GM12878 (cell line): Measurements from ENCODE around the gene NTN3. TPM values are rescaled to one million over a fixed set of nuclear protein-coding genes. Genes with fewer than 3 reads are reported as not detected.

Source experiments
- ATAC-seq: fragments of 200-7000 bp; cut with Tn5 transposase; 3 replicates; pipeline ENCODE4 v1.9.1; 2020; ENCODE audit warnings: mild to moderate bottlenecking, moderate library complexity
- BruUV-seq: library from RNA; stranded (reverse); fragments of 400-500 nt; replicated peaks from 2 replicates; lab custom pipeline; 2021; lab: Mats Ljungman, UMichigan
- CTCF ChIA-PET: fragments of 300-600 bp; sonication (Branson Sonifier 250); formaldehyde crosslinking; extraction: SDS; loops from one replicate; lab custom pipeline; 2021; ENCODE audit warnings: inconsistent platforms; lab: Yijun Ruan, JAX
- POLR2A ChIA-PET: fragments of 350-600 bp; formaldehyde crosslinking; extraction: SDS; loops from one replicate; lab custom pipeline; 2021; ENCODE audit warnings: inconsistent platforms; lab: Charles Lee
- RAD21 ChIA-PET: fragments of 300-600 bp; sonication (Branson Sonifier 250); formaldehyde crosslinking; loops from one replicate; lab custom pipeline; 2023; ENCODE audit warnings: antibody characterized with exemption; ENCODE audit not compliant: unreplicated experiment; lab: Charles Lee
- SMC1A ChIA-PET: fragments of 300-600 bp; sonication (Branson Sonifier 250); formaldehyde crosslinking; loops from one replicate; lab custom pipeline; 2023; ENCODE audit not compliant: unreplicated experiment, uncharacterized antibody; lab: Charles Lee
- DNase-seq: peaks from one replicate; pipeline ENCODE4 v3.0.0-alpha.2; 2011; ENCODE audit warnings: low read depth, low spot score
- FAIRE-seq: peaks from 3 replicates; lab custom pipeline; 2011; peaks lifted over from hg19 to GRCh38; lab: Jason Lieb, UNC
- H2AFZ ChIP-seq: 2 replicates; pipeline ENCODE4 v1.6.0; 2011; ENCODE audit warnings: low read depth, low read length, control low read depth; ENCODE audit not compliant: control insufficient read depth
- H3K27ac ChIP-seq: 2 replicates; pipeline ENCODE4 v1.5.1; 2011; ENCODE audit warnings: control low read depth; ENCODE audit not compliant: control insufficient read depth, insufficient read depth
- H3K27me3 ChIP-seq, 2 experiments: replicated peaks in 1 of 2; 2 replicates each; pipeline versions ENCODE4 v1.6.0 to v1.6.1; 2011; ENCODE audit warnings: low read length in 1 of 2; ENCODE audit not compliant: control insufficient read depth in 2 of 2, insufficient read depth in 2 of 2
- H3K36me3 ChIP-seq, 2 experiments: 2 replicates each; pipeline ENCODE4 v1.5.1; 2011; ENCODE audit warnings: low read length in 1 of 2; ENCODE audit not compliant: control insufficient read depth in 2 of 2, insufficient read depth in 2 of 2
- H3K4me1 ChIP-seq: 2 replicates; pipeline ENCODE4 v1.6.1; 2011; ENCODE audit warnings: mild to moderate bottlenecking, low read length, moderate library complexity, mixed read lengths; ENCODE audit not compliant: control insufficient read depth, insufficient read depth
- H3K4me2 ChIP-seq: 2 replicates; pipeline ENCODE4 v1.6.0; 2011; ENCODE audit warnings: control low read depth; ENCODE audit not compliant: control insufficient read depth, insufficient read depth
- H3K4me3 ChIP-seq: fragments of 200-600 bp; sonication (generic); 2 replicates; pipeline ENCODE4 v1.5.1; 2016
- H3K79me2 ChIP-seq: 2 replicates; pipeline ENCODE4 v1.6.0; 2011; ENCODE audit warnings: low read length; ENCODE audit not compliant: control insufficient read depth, insufficient read depth
- H3K9ac ChIP-seq: 2 replicates; pipeline ENCODE4 v1.8.0; 2011; ENCODE audit warnings: low read length, control low read depth, mixed read lengths; ENCODE audit not compliant: control insufficient read depth, insufficient read depth
- H3K9me3 ChIP-seq: replicated peaks from 3 replicates; pipeline ENCODE4 v1.5.1; 2011; ENCODE audit warnings: mild to moderate bottlenecking, low read length; ENCODE audit not compliant: control insufficient read depth, insufficient read depth
- H4K20me1 ChIP-seq: 2 replicates; pipeline ENCODE4 v1.6.0; 2011; ENCODE audit not compliant: control insufficient read depth, insufficient read depth
- BCL3 ChIP-seq: IDR thresholded peaks from 2 replicates; pipeline ENCODE4 v1.6.1; 2011; ENCODE audit warnings: borderline replicate concordance, low read depth, mild to moderate bottlenecking, moderate library complexity, low read length; ENCODE audit not compliant: insufficient read depth, poor library complexity, severe bottlenecking
- CHD2 ChIP-seq: IDR thresholded peaks from 2 replicates; pipeline ENCODE4 v1.6.1; 2011; ENCODE audit warnings: low read depth, low read length, improper control_type of control experiment, borderline replicate concordance
- CREB1 ChIP-seq: IDR thresholded peaks from 2 replicates; pipeline ENCODE4 v1.6.1; 2012; ENCODE audit warnings: low read depth, mild to moderate bottlenecking, inconsistent platforms
- E2F8 ChIP-seq: fragments of 450-650 bp; IDR thresholded peaks from 2 replicates; pipeline ENCODE4 v1.6.1; 2018; ENCODE audit warnings: mild to moderate bottlenecking, low read depth, moderate library complexity; ENCODE audit not compliant: partially characterized antibody
- IRF3 ChIP-seq: fragments of 450-650 bp; IDR thresholded peaks from 2 replicates; pipeline ENCODE4 v1.6.1; 2014; ENCODE audit warnings: mild to moderate bottlenecking
- IRF5 ChIP-seq: fragments of 450-650 bp; IDR thresholded peaks from 2 replicates; pipeline ENCODE4 v1.6.1; 2017; ENCODE audit warnings: borderline replicate concordance
- NFIC ChIP-seq: IDR thresholded peaks from 2 replicates; pipeline ENCODE4 v1.6.1; 2012; ENCODE audit warnings: low read depth, mild to moderate bottlenecking, inconsistent platforms, low read length, moderate library complexity
- NR2F1 ChIP-seq: fragments of 450-650 bp; conservative IDR thresholded peaks from 2 replicates; pipeline ENCODE4 v1.6.1; 2017; ENCODE audit warnings: mild to moderate bottlenecking
- ZBTB11 ChIP-seq: fragments of 450-650 bp; formaldehyde crosslinking; IDR thresholded peaks from 2 replicates; pipeline ENCODE4 v1.5.0; 2022; ENCODE audit warnings: mild to moderate bottlenecking, missing genetic modification characterization
- WGBS: methylation state at CpG from one replicate; pipeline ENCODE4 v1.1.6; 2016; ENCODE audit warnings: low lambda C conversion rate; ENCODE audit not compliant: insufficient replicate concordance, insufficient coverage; ENCODE audit errors: missing lambda C conversion rate; 5-methylcytosine and 5-hydroxymethylcytosine counted together
- in situ Hi-C: fragments of 300-500 bp; cut with MboI; formaldehyde crosslinking; loops from 9 replicates; pipeline ENCODE4 v1.14.3; 2018; ENCODE audit warnings: mixed read lengths
- intact Hi-C: fragments of 100-400 bp; cut with micrococcal nuclease; formaldehyde crosslinking; loops from one replicate; pipeline ENCODE4 v1.14.2; 2022; ENCODE audit not compliant: unreplicated experiment
- polyA plus RNA-seq, 11 experiments: library from polyadenylated mRNA; depleted of rRNA in 4 of 11; unstranded in 6 of 11; stranded (reverse) in 5 of 11; fragments of >200 nt; fragmentation: Nextera tagmentation in 4 of 11; fragmentation: Illumina TruSeq in 1 of 11; extraction: Ambion mirVana in 4 of 11; extraction: Trizol in 1 of 11; gene quantifications; 1 replicate in 1 of 11; 2 replicates in 10 of 11; pipeline versions ENCODE4 v1.2.1 to v1.2.3, GENCODE V29; 2011 to 2016; ENCODE audit warnings: inconsistent platforms in 2 of 11, missing spikeins in 2 of 11, low read depth in 1 of 11
- total RNA-seq, 4 experiments: library from RNA; depleted of rRNA in 3 of 4; stranded (reverse); fragments of >200 nt in 3 of 4; fragmentation: Illumina TruSeq in 1 of 4; extraction: Trizol in 1 of 4; gene quantifications; 2 replicates each; pipeline versions ENCODE4 v1.2.1 to v1.2.3, GENCODE V29; 2013 to 2021

NTN3 gene
- total and polyA plus RNA-seq, 10 of the 15 experiments (the other 5 are each of a cell fraction or from before 2014, with no cell fraction given): 0.04 TPM; not detected in 9

- H3K4me3 ChIP-seq: no peak overlapping the region
- in situ Hi-C loops (no loop called here), intact Hi-C loops (no loop called here)
- no peaks in the 10 kb centered on the region for H3K9me3 ChIP-seq
- no peaks in the 10 kb centered on the region for H3K79me2 ChIP-seq
- no peak overlapping the region for H2AFZ ChIP-seq
- H3K27me3 ChIP-seq: peaks cover 0 to 2% of the 10 kb centered on the region in 2 experiments; a peak in 1 of 4 replicates
- no peaks in the 10 kb centered on the region for H3K36me3 ChIP-seq
- no peak overlapping the region for H3K27ac ChIP-seq
- 95% methylated on average over 27 of the region's 27 CpGs for WGBS
- ChIA-PET SMC1A (no interaction called here), RAD21 (interaction anchor here (2.2 kb wide), 1 partner anchor 42 kb away, joined by 6 read pairs; no protein-coding TSS in a partner anchor), CTCF (no interaction called here), POLR2A (interaction anchor here (0.9 kb wide), 1 partner anchor 13 kb away, joined by 3 read pairs; the partner anchor contains the start of gene TEDC2)
- FAIRE-seq: no peak
- no peak for ATAC-seq
- no peak for DNase-seq
- H3K4me2 ChIP-seq: no peak overlapping the region
- BruUV-seq: no TSS peak
- TF ChIP-seq ZBTB11 (CRISPR knock-in tag) (no peak), NFIC (no peak), IRF3 (no peak), CHD2 (no peak), IRF5 (no peak), CREB1 (no peak), E2F8 (no peak), BCL3 (no peak), NR2F1 (no peak)
- H3K4me1 ChIP-seq: peaks cover 20% of the 10 kb centered on the region
- H3K9ac ChIP-seq: no peak overlapping the region
- H4K20me1 ChIP-seq: no peaks in the 10 kb centered on the region
Measured at GRCh38 chr16:2472488-2472864, 1.4 kb downstream of the NTN3 start.
